SK-N-MC (cell line): ENCODE measurements around the gene TAOK2.
A peak's percentile ranks its signal among the peaks of the same experiment; 100 is the strongest.

Source experiments
- DNase-seq: peaks from one replicate; pipeline ENCODE4 v3.0.0-alpha.2; 2011; ENCODE audit warnings: low read depth, low spot score
- H3K27ac ChIP-seq: fragments of 200-600 bp; sonication (generic); 2 replicates; pipeline ENCODE4 v1.5.1; 2016; ENCODE audit warnings: mixed run types
- H3K36me3 ChIP-seq: fragments of 200-600 bp; sonication (generic); 2 replicates; pipeline ENCODE4 v1.6.1; 2017; ENCODE audit warnings: antibody characterized with exemption, low read length, mixed read lengths; ENCODE audit not compliant: insufficient read depth
- H3K4me3 ChIP-seq: fragments of 200-600 bp; sonication (generic); 2 replicates; pipeline ENCODE4 v1.5.1; 2016
- H3K9ac ChIP-seq: fragments of 200-600 bp; sonication (generic); 2 replicates; pipeline ENCODE4 v1.8.0; 2017; ENCODE audit warnings: mixed run types, mixed read lengths; ENCODE audit not compliant: insufficient read length
- H3K9me3 ChIP-seq: fragments of 200-600 bp; sonication (generic); 2 replicates; pipeline ENCODE4 v1.6.1; 2017; ENCODE audit warnings: low read depth, mild to moderate bottlenecking, antibody characterized with exemption, low read length, moderate library complexity, mixed read lengths
- EZH2 ChIP-seq: fragments of 200-600 bp; sonication (generic); IDR thresholded peaks from one replicate; pipeline ENCODE4 v1.6.1; 2017; ENCODE audit warnings: antibody characterized with exemption
- FOXP2 ChIP-seq: optimal IDR thresholded peaks from 2 replicates; pipeline ENCODE3; 2011; ENCODE audit warnings: mild to moderate bottlenecking, moderate library complexity; ENCODE audit not compliant: insufficient read depth; ENCODE audit errors: extremely low read length, control extremely low read depth
- POLR2AphosphoS5 ChIP-seq: IDR thresholded peaks from 2 replicates; pipeline ENCODE4 v1.6.1; 2012; ENCODE audit warnings: mild to moderate bottlenecking, low read depth, low read length, borderline replicate concordance

Gene TAOK2

GRCh38 chr16:29961479-29962343 is 12.0 kb upstream of the TAOK2 start, which contains the start of gene TMEM219:
TSS of gene TMEM219 (plus strand) at chr16:29962079. CDS start at chr16:29963144, 1,065 bp downstream.
- TF ChIP-seq POLR2AphosphoS5, result peak; percentile 85
- no peak for TF ChIP-seq FOXP2
- no peak for TF ChIP-seq EZH2
- Histone ChIP-seq H3K36me3 (no peaks in the 10 kb centered on the region), H3K27ac (peak within 1 kb of the TSS; percentile 63)

DNA sequence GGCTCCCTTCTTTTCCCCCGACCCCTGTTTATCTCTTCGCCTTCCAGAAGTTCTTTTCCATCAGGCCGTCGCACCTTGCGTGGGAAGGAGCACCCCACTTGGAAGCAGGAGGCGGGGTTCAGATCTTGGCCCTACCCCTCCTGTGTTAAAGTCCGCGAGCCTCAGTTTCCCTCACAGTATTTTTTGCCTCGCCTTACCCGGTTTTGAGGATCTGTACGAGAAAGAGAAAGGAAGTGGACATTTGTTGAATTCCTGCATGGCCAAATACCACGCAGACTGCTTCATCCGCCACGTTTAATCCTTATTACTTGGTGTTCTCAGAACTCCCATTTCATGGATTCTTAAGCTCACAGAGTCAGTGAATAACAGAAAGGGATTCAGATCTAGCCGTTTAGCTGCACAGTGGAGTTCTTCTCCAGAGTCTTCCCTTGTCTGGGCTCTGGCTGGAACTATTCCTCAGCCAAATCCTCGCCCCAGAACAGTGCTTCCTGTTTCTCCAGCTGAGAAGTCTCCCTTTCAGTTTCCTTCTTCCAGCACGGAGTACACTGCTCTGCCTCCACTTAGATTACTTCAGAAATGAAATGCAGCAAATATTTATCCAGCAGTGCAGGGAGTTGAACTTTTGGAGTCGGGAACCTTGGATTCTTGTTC is 11.2 kb upstream of the TAOK2 start:
- H3K9me3 ChIP-seq, result no peaks in the 10 kb centered on the region
- H3K9ac ChIP-seq, result peak overlapping the region; percentile 78
- H3K36me3 ChIP-seq, result no peaks in the 10 kb centered on the region
- no peak for TF ChIP-seq FOXP2
- no peak for TF ChIP-seq EZH2
- TF ChIP-seq POLR2AphosphoS5, result no peak
- peak overlapping the region; percentile 19; the same call in 1 of the 2 replicates for H3K27ac ChIP-seq
- DNase-seq, result no peak
- peak overlapping the region; percentile 88 for H3K4me3 ChIP-seq

More at GRCh38 chr16:29961479-29962343, 12.0 kb upstream of the TAOK2 start, which contains the start of gene TMEM219:
- Histone ChIP-seq H3K9ac (peak within 1 kb of the TSS; percentile 79), H3K4me3 (peak within 1 kb of the TSS; percentile 88), H3K9me3 (no peaks in the 10 kb centered on the region)
- no peak for DNase-seq

GRCh38 chr16:29963021-29963743 is 10.5 kb upstream of the TAOK2 start:
- no peak overlapping the region for H3K27ac ChIP-seq
- peaks cover under 1% of the 10 kb centered on the region for H3K36me3 ChIP-seq
- DNase-seq, result no peak
- H3K9ac ChIP-seq, result peak overlapping the region; percentile 78
- TF ChIP-seq FOXP2 (no peak), EZH2 (no peak), POLR2AphosphoS5 (no peak)
- no peaks in the 10 kb centered on the region for H3K9me3 ChIP-seq
- peak overlapping the region; percentile 88; the same call in 1 of the 2 replicates for H3K4me3 ChIP-seq

DNA sequence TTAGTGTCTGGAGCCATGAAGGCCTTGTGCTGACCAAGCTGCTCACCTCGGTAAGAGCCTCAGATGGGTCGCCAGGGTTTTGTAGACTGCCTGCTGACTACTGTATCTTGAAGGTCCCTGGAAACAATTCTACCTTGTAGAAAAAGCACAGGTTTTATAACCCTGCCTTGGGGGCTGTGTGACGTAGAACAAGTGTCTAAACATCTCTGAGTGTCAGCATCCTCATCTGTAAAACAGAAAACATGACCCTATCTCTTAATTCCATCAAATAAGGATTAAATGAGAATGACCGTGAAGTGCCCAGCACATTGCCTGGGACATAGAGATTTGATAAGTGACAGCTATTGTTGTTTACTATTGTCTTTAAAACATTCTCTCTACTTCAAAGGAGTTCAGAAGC is 5.5 kb upstream of the TAOK2 start:
- Histone ChIP-seq H3K9me3 (no peaks in the 10 kb centered on the region), H3K9ac (no peak overlapping the region), H3K4me3 (no peak overlapping the region), H3K36me3 (peaks cover 21% of the 10 kb centered on the region), H3K27ac (no peak overlapping the region)
- no peak for TF ChIP-seq POLR2AphosphoS5
- no peak for TF ChIP-seq FOXP2
- TF ChIP-seq EZH2, result no peak
- no peak for DNase-seq

DNA sequence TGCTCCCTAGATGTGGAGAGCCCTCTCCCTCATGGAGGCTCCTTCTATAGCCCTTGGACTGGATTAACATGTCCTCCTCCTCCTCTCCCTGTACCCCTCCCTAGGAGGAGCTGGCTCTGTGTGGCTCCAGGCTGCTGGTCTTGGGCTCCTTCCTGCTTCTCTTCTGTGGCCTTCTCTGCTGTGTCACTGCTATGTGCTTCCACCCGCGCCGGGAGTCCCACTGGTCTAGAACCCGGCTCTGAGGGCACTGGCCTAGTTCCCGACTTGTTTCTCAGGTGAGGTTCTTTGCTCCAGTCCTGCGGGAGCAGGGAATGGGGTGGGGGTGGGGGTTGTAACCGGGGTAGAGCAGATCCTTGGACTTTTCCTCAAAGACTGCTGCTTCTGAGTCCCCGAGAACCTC is 2.4 kb upstream of the TAOK2 start:
- Histone ChIP-seq H3K9me3 (no peaks in the 10 kb centered on the region), H3K4me3 (no peak overlapping the region), H3K27ac (no peak overlapping the region), H3K36me3 (peaks cover 21% of the 10 kb centered on the region), H3K9ac (no peak overlapping the region)
- no peak for DNase-seq
- TF ChIP-seq EZH2 (no peak), POLR2AphosphoS5 (no peak), FOXP2 (no peak)

DNA sequence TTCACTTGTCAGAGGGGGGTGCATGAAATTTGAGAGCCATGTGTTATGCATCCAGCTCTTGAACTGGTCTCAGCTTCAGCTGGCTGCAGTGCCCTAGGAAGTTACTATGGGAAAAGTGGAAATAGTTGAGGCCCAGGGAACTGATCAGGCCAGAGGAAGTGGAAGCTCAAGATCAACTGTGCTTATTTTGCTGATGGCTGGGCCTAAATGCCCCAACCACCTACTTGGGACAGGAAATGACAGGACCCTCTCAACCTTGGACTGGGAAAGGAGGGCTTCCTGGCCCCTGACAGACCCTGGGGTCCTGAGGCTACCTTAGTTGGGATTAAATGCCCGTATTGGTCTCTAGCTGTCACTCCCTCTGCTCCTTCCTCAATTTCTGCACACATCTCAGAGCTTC is 1.2 kb upstream of the TAOK2 start:
- no peak for TF ChIP-seq EZH2
- TF ChIP-seq POLR2AphosphoS5, result no peak
- no peak for TF ChIP-seq FOXP2
- no peak overlapping the region for H3K9ac ChIP-seq
- H3K36me3 ChIP-seq, result peaks cover 22% of the 10 kb centered on the region
- H3K4me3 ChIP-seq, result no peak overlapping the region
- H3K9me3 ChIP-seq, result no peaks in the 10 kb centered on the region
- DNase-seq, result no peak
- no peak overlapping the region for H3K27ac ChIP-seq

DNA sequence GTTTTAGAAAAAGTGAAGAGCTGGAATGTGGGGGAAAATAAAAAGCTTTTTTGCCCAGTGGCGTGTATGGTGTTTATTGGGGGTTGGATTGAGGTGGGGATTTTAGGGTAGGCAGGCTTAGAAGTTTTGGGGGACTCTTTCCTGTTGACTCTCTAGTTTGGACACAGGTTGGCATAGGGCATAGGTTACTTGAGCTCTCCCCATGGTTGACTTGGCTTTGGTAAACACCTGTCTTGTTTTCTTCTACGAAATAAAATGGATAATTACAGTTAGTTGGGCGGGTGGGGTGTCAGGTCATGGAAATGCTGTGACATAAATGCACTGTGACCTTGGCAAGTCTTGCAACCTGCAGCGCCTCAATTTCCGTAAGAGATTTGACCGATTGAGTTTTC is 680 bp upstream of the TAOK2 start:
- Histone ChIP-seq H3K9me3 (no peaks in the 10 kb centered on the region), H3K27ac (no peak overlapping the region), H3K36me3 (peaks cover 27% of the 10 kb centered on the region), H3K9ac (no peak overlapping the region), H3K4me3 (no peak overlapping the region)
- DNase-seq, result no peak
- TF ChIP-seq POLR2AphosphoS5 (no peak), EZH2 (no peak), FOXP2 (no peak)
